Measurements from ENCODE around the gene HLCS.

Gene HLCS

DNA sequence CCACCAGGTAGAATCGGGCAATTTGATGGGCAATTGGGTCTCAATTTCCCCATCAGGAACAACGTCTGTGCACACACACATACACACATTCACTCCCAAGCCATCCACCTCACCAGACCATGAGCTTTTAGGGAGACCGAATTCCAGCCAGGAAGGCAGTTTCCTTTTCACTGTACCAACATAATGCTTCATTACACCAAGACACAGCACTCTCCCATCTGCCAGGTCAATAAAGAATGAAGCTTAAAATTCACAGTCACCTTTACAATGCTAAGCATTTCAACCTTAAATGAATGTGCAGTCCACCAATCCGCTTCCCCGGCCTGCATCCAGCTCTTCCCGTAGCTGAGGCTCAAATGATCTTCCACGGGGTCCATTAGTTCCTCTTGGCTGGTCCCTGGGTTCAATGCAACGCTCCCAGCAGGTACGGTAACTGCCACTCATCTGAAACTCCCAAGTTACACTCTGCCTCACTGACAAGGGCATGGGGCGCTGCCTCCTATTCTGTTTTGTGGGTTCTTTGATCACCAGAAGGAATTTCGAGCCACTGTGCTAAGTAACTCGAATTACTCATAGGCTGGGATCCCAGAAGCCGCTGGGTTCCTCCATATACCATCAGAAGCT, 162.5 kb downstream of the HLCS start:
- no peaks in the 10 kb centered on the region for H3K4me1 ChIP-seq (ENCODE audit: control insufficient read depth, insufficient read depth, low read length)
- H3K36me3 ChIP-seq (ENCODE audit: control insufficient read depth, insufficient read depth, low read length): no peaks in the 10 kb centered on the region
- H3K4me3 ChIP-seq (ENCODE audit: low read length): no peak overlapping the region
- H3K27me3 ChIP-seq (ENCODE audit: control insufficient read depth, insufficient read depth, low read length): no peaks in the 10 kb centered on the region
- no peak overlapping the region for H3K9ac ChIP-seq (ENCODE audit: low read length)
- H3K9me3 ChIP-seq (ENCODE audit: control insufficient read depth, low read length): no peaks in the 10 kb centered on the region

DNA sequence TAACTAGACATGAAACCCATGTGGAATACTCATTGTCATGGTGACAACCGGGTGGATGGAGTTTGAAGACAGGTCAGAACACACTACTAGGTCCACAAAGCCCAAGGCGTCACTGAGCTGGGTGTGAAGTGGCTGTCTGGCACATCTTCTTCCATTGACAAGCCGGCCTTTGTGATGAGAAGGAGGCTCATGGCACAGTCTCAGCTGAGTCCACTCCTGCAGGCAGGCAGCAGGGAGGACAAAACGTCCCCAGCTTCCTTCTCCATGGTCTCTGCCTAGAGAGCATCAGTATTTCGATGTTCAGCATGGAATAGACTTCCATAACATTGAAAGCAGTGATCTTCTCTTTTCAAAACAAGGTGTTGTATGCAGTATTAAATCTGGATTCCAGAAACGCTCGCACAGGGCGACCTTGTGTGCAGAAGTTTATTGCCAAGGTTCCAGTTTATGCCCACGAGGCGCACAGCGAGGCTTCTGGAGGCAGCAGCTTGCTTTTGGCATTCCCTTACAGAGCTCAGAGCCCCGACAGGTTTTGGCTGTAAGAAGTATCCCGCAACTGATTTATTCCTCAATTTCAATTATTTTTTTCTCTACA, 163.3 kb downstream of the HLCS start:
- Histone ChIP-seq H3K4me1 (ENCODE audit: control insufficient read depth, insufficient read depth, low read length) (no peaks in the 10 kb centered on the region), H3K9me3 (ENCODE audit: control insufficient read depth, low read length) (no peaks in the 10 kb centered on the region), H3K9ac (ENCODE audit: low read length) (no peak overlapping the region), H3K36me3 (ENCODE audit: control insufficient read depth, insufficient read depth, low read length) (no peaks in the 10 kb centered on the region), H3K4me3 (ENCODE audit: low read length) (no peak overlapping the region), H3K27me3 (ENCODE audit: control insufficient read depth, insufficient read depth, low read length) (no peaks in the 10 kb centered on the region)

DNA sequence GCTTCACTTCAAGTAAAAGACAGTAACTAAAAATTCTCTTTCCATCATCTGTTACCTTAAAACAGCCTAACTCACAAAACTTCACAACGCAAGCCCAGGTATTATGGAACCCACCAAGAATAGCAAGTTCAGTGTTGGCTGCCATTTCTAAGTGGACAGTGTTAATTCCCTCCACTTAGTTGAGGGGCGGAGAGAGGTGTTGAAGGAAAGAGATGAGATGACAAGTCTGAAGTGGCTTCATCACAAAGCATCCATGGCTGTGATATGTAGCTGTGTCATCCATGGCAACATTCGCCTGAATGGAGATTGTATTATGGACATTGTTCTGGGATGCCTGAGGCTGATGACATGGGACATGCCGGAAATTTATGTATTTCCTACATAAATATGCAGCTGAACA, 165.7 kb downstream of the HLCS start:
- Histone ChIP-seq H3K4me1 (ENCODE audit: control insufficient read depth, insufficient read depth, low read length) (no peaks in the 10 kb centered on the region), H3K9ac (ENCODE audit: low read length) (no peak overlapping the region), H3K4me3 (ENCODE audit: low read length) (no peak overlapping the region), H3K27me3 (ENCODE audit: control insufficient read depth, insufficient read depth, low read length) (no peaks in the 10 kb centered on the region), H3K9me3 (ENCODE audit: control insufficient read depth, low read length) (no peaks in the 10 kb centered on the region), H3K36me3 (ENCODE audit: control insufficient read depth, insufficient read depth, low read length) (no peaks in the 10 kb centered on the region)

DNA sequence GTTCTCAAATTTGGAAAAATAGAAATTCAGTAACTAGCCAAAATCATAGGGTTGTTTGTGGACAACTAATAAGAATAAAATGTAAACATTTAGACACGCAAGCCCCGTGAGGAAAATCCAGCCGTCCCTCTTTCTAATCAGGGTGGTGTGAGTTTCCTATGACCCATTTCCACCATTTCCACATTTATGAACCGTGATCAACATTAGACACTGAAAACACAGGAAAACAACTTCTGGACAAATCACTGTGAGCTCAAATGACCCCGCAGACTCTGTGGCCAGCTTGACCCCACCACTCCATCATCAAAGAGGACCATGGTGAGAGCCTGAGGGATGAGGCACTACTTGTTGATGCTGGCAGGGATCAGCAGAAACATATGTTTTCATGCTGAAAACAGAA, 166.6 kb downstream of the HLCS start:
- Histone ChIP-seq H3K27me3 (ENCODE audit: control insufficient read depth, insufficient read depth, low read length) (no peaks in the 10 kb centered on the region), H3K4me3 (ENCODE audit: low read length) (no peak overlapping the region), H3K9me3 (ENCODE audit: control insufficient read depth, low read length) (no peaks in the 10 kb centered on the region), H3K4me1 (ENCODE audit: control insufficient read depth, insufficient read depth, low read length) (no peaks in the 10 kb centered on the region), H3K9ac (ENCODE audit: low read length) (no peak overlapping the region), H3K36me3 (ENCODE audit: control insufficient read depth, insufficient read depth, low read length) (no peaks in the 10 kb centered on the region)

DNA sequence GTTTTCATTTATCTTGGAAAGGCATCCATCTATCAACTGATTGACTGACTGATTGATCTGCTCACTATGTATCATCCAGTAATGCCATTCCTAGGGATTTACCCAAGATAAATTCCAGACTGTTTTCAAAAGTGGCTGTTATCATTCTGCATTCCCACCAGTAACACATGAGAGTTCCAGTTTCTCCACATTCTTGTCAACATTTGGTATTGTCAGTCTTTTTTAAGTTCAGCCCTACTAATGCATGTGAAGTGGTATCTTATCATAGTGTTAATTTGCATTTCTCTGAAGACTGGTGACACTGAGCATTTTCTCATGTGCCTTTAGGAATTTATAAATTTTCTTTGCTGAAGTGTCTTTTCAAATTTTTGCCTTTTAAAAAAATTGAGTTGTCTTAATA, 168.0 kb downstream of the HLCS start:
- Histone ChIP-seq H3K27me3 (ENCODE audit: control insufficient read depth, insufficient read depth, low read length) (no peaks in the 10 kb centered on the region), H3K36me3 (ENCODE audit: control insufficient read depth, insufficient read depth, low read length) (no peaks in the 10 kb centered on the region), H3K9ac (ENCODE audit: low read length) (no peak overlapping the region), H3K4me1 (ENCODE audit: control insufficient read depth, insufficient read depth, low read length) (no peaks in the 10 kb centered on the region), H3K4me3 (ENCODE audit: low read length) (no peak overlapping the region), H3K9me3 (ENCODE audit: control insufficient read depth, low read length) (no peaks in the 10 kb centered on the region)

DNA sequence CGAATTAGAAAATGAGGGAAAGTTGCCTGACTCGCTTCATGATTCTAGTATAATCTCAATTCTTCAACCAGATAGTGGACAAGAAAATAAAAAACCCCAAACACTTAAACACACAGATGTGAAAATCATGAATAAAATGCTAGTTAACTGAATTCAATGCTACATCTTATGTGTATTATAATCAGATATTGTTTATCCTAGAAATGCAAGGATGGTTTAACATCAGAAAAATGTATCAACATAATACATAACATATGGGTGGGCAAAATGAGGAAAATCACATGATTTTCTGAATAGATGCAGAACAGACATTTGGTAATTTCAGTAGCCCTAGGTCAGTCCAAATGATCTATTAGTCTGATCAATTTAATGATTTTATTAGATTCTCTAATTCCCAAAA, 170.4 kb downstream of the HLCS start:
- Histone ChIP-seq H3K4me3 (ENCODE audit: low read length) (no peak overlapping the region), H3K4me1 (ENCODE audit: control insufficient read depth, insufficient read depth, low read length) (no peaks in the 10 kb centered on the region), H3K9ac (ENCODE audit: low read length) (no peak overlapping the region), H3K27me3 (ENCODE audit: control insufficient read depth, insufficient read depth, low read length) (no peaks in the 10 kb centered on the region), H3K36me3 (ENCODE audit: control insufficient read depth, insufficient read depth, low read length) (no peaks in the 10 kb centered on the region), H3K9me3 (ENCODE audit: control insufficient read depth, low read length) (no peaks in the 10 kb centered on the region)

DNA sequence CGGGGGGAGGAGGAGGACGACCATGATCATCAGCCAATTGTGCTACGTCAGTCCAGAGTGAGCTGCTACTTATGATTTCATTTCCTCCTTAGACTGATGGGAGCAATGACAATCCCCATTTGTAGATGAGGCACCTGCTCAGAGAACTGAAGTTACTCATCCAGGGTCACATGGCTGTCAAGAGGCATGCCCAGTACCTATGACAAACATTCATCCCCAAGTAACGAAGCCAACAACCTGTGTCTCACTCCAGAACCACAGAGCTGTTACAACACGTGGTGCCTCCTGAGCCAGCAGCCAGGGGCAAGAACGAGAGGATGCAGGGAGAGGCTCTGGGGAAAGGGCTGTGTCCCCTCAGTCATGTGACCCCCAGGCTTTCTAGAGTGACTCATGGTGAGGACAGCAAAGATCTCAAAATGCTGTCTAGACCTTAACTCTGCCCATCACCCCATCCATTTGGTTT, 173.9 kb downstream of the HLCS start:
- H3K9ac ChIP-seq (ENCODE audit: low read length): no peak overlapping the region
- H3K9me3 ChIP-seq (ENCODE audit: control insufficient read depth, low read length): no peaks in the 10 kb centered on the region
- no peak overlapping the region for H3K4me3 ChIP-seq (ENCODE audit: low read length)
- no peaks in the 10 kb centered on the region for H3K27me3 ChIP-seq (ENCODE audit: control insufficient read depth, insufficient read depth, low read length)
- peaks cover 6% of the 10 kb centered on the region for H3K4me1 ChIP-seq (ENCODE audit: control insufficient read depth, insufficient read depth, low read length)
- H3K36me3 ChIP-seq (ENCODE audit: control insufficient read depth, insufficient read depth, low read length): no peaks in the 10 kb centered on the region

DNA sequence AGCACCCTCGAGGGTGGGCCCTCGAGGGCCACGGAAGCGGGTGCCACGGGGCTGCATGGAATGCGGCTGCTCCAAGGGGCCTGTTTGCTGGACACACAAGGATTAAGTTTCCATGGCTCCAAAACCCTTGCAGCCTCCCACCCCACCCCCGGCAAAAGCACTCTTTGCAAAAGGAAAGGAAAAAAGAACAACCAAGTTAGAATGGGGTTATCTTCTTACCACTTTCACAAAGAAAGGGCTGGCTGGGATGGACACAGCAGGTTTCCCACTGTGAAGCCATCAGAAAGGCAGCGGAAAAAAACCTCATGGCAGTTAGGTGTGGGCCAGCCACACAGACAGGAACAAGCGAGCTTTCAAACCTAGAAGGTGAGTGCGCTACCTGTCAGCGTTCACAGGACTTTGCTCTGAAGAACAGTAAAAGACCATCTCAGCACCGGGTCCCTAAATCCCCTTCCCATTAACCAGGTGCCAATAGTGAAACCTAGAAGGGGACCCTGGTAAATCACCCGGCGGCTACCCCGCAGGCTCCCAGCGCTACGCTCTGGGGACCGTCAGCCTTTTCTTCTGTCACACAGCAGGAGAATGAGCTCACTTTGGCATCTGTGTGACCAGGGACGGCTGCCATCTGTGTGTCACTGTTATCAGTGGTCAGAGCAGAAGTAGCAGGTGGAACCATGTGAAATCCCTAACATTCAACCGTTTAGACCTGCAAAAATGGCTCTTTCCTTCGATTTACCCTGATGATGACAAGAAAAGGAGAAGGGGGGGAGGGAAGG, 174.6 kb downstream of the HLCS start:
- Histone ChIP-seq H3K9ac (ENCODE audit: low read length) (no peak overlapping the region), H3K27me3 (ENCODE audit: control insufficient read depth, insufficient read depth, low read length) (no peaks in the 10 kb centered on the region), H3K4me1 (ENCODE audit: control insufficient read depth, insufficient read depth, low read length) (peaks cover 7% of the 10 kb centered on the region), H3K9me3 (ENCODE audit: control insufficient read depth, low read length) (no peaks in the 10 kb centered on the region), H3K36me3 (ENCODE audit: control insufficient read depth, insufficient read depth, low read length) (no peaks in the 10 kb centered on the region), H3K4me3 (ENCODE audit: low read length) (no peak overlapping the region)

DNA sequence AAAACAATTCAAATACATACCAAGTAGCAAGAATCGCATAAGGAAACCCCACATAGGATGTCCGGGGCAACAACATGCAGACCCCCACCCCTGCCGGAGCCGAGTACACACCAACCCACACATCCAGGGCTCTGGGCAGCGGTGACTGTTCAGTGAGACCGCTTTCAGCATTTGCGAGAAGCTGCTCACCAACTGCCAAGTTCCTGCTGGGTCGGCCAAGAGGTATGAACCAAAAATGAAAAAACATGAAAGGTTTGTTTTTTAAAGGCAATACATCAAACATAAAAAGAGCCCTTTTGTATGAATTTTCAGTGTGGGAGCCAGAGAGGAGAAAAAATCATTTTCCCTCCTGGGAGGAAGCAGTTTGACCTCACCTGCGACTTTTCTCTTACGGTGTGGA, 175.3 kb downstream of the HLCS start:
- peaks cover 7% of the 10 kb centered on the region for H3K4me1 ChIP-seq (ENCODE audit: control insufficient read depth, insufficient read depth, low read length)
- H3K9me3 ChIP-seq (ENCODE audit: control insufficient read depth, low read length): no peaks in the 10 kb centered on the region
- H3K4me3 ChIP-seq (ENCODE audit: low read length): no peak overlapping the region
- H3K36me3 ChIP-seq (ENCODE audit: control insufficient read depth, insufficient read depth, low read length): no peaks in the 10 kb centered on the region
- no peaks in the 10 kb centered on the region for H3K27me3 ChIP-seq (ENCODE audit: control insufficient read depth, insufficient read depth, low read length)
- no peak overlapping the region for H3K9ac ChIP-seq (ENCODE audit: low read length)

DNA sequence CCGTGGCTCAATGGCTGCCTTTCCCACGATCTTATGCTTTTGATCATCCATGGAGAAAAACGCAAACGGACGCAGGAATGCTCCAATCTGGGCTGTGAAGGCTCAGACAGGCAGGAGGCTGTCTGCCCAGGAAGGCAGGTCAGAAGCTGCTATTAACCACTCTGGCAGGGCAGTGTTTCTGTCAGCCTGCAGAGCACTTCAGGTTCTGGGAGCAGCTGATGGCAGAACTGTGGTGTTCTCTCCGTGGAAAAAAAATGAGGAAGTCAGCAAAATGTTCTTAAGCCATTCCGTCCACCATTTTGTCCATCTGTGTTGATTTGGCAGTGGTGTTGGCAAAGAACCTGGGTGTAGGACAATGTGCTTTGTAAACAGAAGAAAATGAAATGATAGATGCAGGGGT, 175.9 kb downstream of the HLCS start:
- Histone ChIP-seq H3K4me3 (ENCODE audit: low read length) (no peak overlapping the region), H3K4me1 (ENCODE audit: control insufficient read depth, insufficient read depth, low read length) (peaks cover 7% of the 10 kb centered on the region), H3K9ac (ENCODE audit: low read length) (no peak overlapping the region), H3K36me3 (ENCODE audit: control insufficient read depth, insufficient read depth, low read length) (no peaks in the 10 kb centered on the region), H3K27me3 (ENCODE audit: control insufficient read depth, insufficient read depth, low read length) (no peaks in the 10 kb centered on the region), H3K9me3 (ENCODE audit: control insufficient read depth, low read length) (no peaks in the 10 kb centered on the region)

DNA sequence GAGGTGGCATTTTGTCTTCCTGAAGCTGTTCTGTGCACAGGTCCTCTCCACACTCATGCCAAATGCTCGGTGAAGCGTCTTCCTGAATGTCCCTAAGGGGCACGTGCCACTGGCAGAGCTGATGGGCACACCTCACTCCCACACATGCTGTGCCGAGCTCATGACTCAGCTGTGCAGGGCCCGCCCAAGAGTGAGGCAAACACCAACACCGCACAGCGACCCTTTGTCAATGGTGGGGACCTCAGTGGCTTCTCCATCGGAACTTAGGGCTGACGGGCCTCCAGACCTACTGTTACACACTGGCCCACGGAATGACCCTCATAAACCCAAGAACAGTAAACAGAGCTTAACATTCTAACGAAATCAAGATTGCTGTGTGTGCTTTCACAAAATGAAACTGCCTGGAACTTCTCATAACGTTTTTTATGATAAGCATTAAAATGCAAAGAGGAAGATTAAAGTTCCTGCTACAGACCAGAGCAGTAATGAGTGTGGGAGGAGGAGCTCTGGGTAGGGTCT, 178.3 kb downstream of the HLCS start:
- Histone ChIP-seq H3K4me1 (ENCODE audit: control insufficient read depth, insufficient read depth, low read length) (peaks cover 7% of the 10 kb centered on the region), H3K9ac (ENCODE audit: low read length) (peak overlapping the region; percentile 6), H3K9me3 (ENCODE audit: control insufficient read depth, low read length) (no peaks in the 10 kb centered on the region), H3K36me3 (ENCODE audit: control insufficient read depth, insufficient read depth, low read length) (no peaks in the 10 kb centered on the region), H3K27me3 (ENCODE audit: control insufficient read depth, insufficient read depth, low read length) (no peaks in the 10 kb centered on the region), H3K4me3 (ENCODE audit: low read length) (peak overlapping the region; percentile 2)

DNA sequence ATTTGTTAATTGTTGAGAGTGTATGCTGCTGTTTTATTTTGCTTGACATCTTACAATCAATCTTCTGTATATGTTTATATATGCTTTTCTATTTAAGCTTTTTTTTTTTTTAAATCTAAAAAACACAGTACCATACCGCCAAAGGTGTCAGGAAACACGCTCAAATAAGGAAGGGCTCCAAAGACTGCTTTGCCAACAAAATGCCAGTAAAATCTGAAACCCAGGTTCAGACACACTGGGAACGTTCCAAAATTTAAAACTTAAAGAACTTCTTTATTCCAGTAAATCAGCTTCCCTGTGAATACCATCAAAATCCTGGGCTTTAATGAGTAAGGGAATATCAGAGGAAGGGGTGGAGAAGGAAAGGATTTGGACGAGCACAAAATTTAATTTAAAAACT, 180.3 kb downstream of the HLCS start:
- peaks cover 7% of the 10 kb centered on the region for H3K4me1 ChIP-seq (ENCODE audit: control insufficient read depth, insufficient read depth, low read length)
- H3K9ac ChIP-seq (ENCODE audit: low read length): no peak overlapping the region
- H3K9me3 ChIP-seq (ENCODE audit: control insufficient read depth, low read length): no peaks in the 10 kb centered on the region
- no peaks in the 10 kb centered on the region for H3K36me3 ChIP-seq (ENCODE audit: control insufficient read depth, insufficient read depth, low read length)
- no peak overlapping the region for H3K4me3 ChIP-seq (ENCODE audit: low read length)
- H3K27me3 ChIP-seq (ENCODE audit: control insufficient read depth, insufficient read depth, low read length): no peaks in the 10 kb centered on the region
